Common myeloid progenitor, CD34-positive (primary cell): ENCODE data around the gene ALKBH6.
"Not testable (repeated sequence)": the region's sequence is repeated elsewhere in the genome, so short reads cannot be mapped to it uniquely, and the experiment has no call there.

Source experiments
- CTCF ChIA-PET: fragments of 350-600 bp; sonication (Branson Sonifier 250); formaldehyde crosslinking; loops from one replicate; lab custom pipeline; 2021; ENCODE audit warnings: antibody characterized with exemption; lab: Charles Lee
- POLR2A ChIA-PET: fragments of 350-600 bp; sonication (Branson Sonifier 250); formaldehyde crosslinking; loops from one replicate; lab custom pipeline; 2021; ENCODE audit warnings: antibody characterized with exemption; lab: Charles Lee
- DNase-seq, 3 donors: peaks; one replicate each; pipeline versions ENCODE4 v3.0.0 to v3.0.0-alpha.2; 2013
- H3K27ac ChIP-seq, 2 experiments: 1 replicate in 1 of 2; 2 replicates in 1 of 2; pipeline ENCODE4 v1.7.0; 2013; ENCODE audit warnings: inconsistent platforms in 2 of 2, low read length in 2 of 2, mild to moderate bottlenecking in 2 of 2, low read depth in 1 of 2, moderate library complexity in 1 of 2; ENCODE audit not compliant: severe bottlenecking in 2 of 2, insufficient read depth in 1 of 2, poor library complexity in 1 of 2
- H3K27me3 ChIP-seq, 5 experiments: replicated peaks in 2 of 5; 1 replicate in 3 of 5; 2 replicates in 2 of 5; pipeline versions ENCODE4 v1.6.1 to v1.7.0; 2013; ENCODE audit warnings: low read length in 4 of 5, mild to moderate bottlenecking in 2 of 5, moderate library complexity in 2 of 5, inconsistent platforms in 1 of 5; ENCODE audit not compliant: insufficient read depth in 5 of 5, control insufficient read depth in 4 of 5
- H3K36me3 ChIP-seq, 4 experiments: 1 replicate in 2 of 4; 2 replicates in 2 of 4; pipeline versions ENCODE4 v1.6.1 to v1.7.0; 2013; ENCODE audit warnings: low read length in 3 of 4, control low read depth in 1 of 4, mild to moderate bottlenecking in 1 of 4; ENCODE audit not compliant: control insufficient read depth in 4 of 4, insufficient read depth in 4 of 4
- H3K4me1 ChIP-seq, 4 experiments: 1 replicate in 3 of 4; 2 replicates in 1 of 4; pipeline versions ENCODE4 v1.6.1 to v1.7.1; 2013; ENCODE audit warnings: low read length in 3 of 4, mild to moderate bottlenecking in 3 of 4, control low read depth in 1 of 4, inconsistent platforms in 1 of 4, moderate library complexity in 1 of 4; ENCODE audit not compliant: control insufficient read depth in 4 of 4, insufficient read depth in 4 of 4; ENCODE audit errors: control extremely low read depth in 1 of 4
- H3K4me3 ChIP-seq, 7 experiments: 1 replicate in 4 of 7; 2 replicates in 3 of 7; pipeline versions ENCODE4 v1.5.1 to v1.7.0; 2013; ENCODE audit warnings: mild to moderate bottlenecking in 7 of 7, low read length in 6 of 7, moderate library complexity in 6 of 7, inconsistent platforms in 2 of 7, low read depth in 2 of 7, control low read depth in 1 of 7; ENCODE audit not compliant: insufficient read depth in 4 of 7, control insufficient read depth in 1 of 7; ENCODE audit errors: extremely low read depth in 1 of 7
- H3K9me3 ChIP-seq, 5 experiments: 1 replicate in 4 of 5; 2 replicates in 1 of 5; pipeline versions ENCODE4 v1.6.1 to v1.7.1; 2013; ENCODE audit warnings: low read length in 4 of 5, mild to moderate bottlenecking in 2 of 5, inconsistent platforms in 1 of 5, low read depth in 1 of 5, moderate library complexity in 1 of 5; ENCODE audit not compliant: control insufficient read depth in 4 of 5, insufficient read depth in 2 of 5; ENCODE audit errors: control extremely low read depth in 1 of 5
- WGBS: methylation state at CpG from one replicate; pipeline ENCODE4 v1.1.5; 2013; ENCODE audit not compliant: insufficient coverage; 5-methylcytosine and 5-hydroxymethylcytosine counted together

ALKBH6 gene

DNA sequence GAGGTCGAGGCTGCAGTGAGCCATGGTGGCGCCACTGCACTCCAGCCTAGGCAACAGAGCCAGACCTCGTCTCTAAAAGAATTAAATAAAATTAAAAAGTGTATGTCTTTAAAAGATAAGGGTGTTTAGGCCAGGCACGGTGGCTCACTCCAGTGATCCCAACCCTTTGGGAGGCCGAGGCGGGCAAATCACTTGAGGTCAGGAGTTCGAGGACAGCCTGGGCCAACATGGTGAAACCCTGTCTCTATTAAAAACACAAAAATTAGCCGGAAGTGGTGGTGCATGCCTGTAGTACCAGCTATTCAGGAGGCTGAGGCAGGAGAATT, 26.5 kb downstream of the ALKBH6 start:
- WGBS: 31% methylated on average over 4 of the region's 8 CpGs
- ChIA-PET POLR2A (no interaction called here), CTCF (interaction anchor here (1.4 to 1.5 kb wide), 2 partner anchors 9 to 13 kb away, joined by 4 read pairs; no protein-coding TSS in a partner anchor)
- DNase-seq: no peak
- peaks cover 0 to 8% (median 5%) of the 10 kb centered on the region in 5 experiments for H3K27me3 ChIP-seq
- no peak overlapping the region for H3K27ac ChIP-seq
- H3K4me1 ChIP-seq: peaks cover 0 to 8% (median 5%) of the 10 kb centered on the region in 4 experiments
- peak overlapping the region in 1 of 7 experiments; percentile 74 for H3K4me3 ChIP-seq
- H3K9me3 ChIP-seq: no peaks in the 10 kb centered on the region
- H3K36me3 ChIP-seq: no peaks in the 10 kb centered on the region

- peak overlapping the region in 6 of 7 experiments; percentile 10 to 74 (median 55) for H3K4me3 ChIP-seq
- peaks cover 0 to 13% (median 8%) of the 10 kb centered on the region in 5 experiments for H3K27me3 ChIP-seq
- H3K36me3 ChIP-seq: no peaks in the 10 kb centered on the region
- DNase-seq: peak; percentile 21 to 53 (median 49)
- POLR2A ChIA-PET: no interaction called here
- peaks cover 0 to 8% (median 5%) of the 10 kb centered on the region in 4 experiments for H3K4me1 ChIP-seq
- no peaks in the 10 kb centered on the region for H3K9me3 ChIP-seq
- CTCF ChIA-PET: interaction anchor here (1.4 to 1.5 kb wide), 2 partner anchors 10 to 13 kb away, joined by 4 read pairs; no protein-coding TSS in a partner anchor
- 10% methylated on average over 38 of the region's 54 CpGs for WGBS
- no peak overlapping the region for H3K27ac ChIP-seq
These were observed 27.1 kb downstream of the ALKBH6 start for GRCh38 chr19:35986664-35987570.

DNA sequence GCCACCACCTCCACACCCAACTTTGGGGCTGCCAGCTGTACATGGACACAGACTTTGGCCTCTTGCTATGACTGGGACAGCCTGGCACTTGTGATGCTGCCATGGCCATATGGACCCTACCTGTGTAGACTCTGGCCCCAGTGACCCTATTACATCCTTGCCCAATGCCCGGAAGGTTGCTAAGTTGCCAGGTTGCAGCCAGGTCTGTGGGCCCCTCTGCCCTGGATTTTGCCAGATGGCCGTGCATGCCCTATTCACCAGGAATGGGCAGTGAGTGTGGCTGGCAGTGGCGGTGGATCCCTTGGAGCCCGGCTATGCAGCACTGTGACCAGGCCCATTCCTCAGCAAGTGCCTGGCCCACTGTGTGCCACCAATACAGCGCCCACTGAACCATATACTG, 27.9 kb downstream of the ALKBH6 start:
- WGBS: 98% methylated on average over 5 of the region's 5 CpGs
- ChIA-PET CTCF (no interaction called here), POLR2A (no interaction called here)
- Histone ChIP-seq H3K4me1 (peaks cover 0 to 8% (median 5%) of the 10 kb centered on the region in 4 experiments), H3K27ac (no peak overlapping the region), H3K27me3 (peaks cover 0 to 13% (median 8%) of the 10 kb centered on the region in 5 experiments), H3K9me3 (no peaks in the 10 kb centered on the region), H3K36me3 (no peaks in the 10 kb centered on the region), H3K4me3 (no peak overlapping the region)
- no peak for DNase-seq

DNA sequence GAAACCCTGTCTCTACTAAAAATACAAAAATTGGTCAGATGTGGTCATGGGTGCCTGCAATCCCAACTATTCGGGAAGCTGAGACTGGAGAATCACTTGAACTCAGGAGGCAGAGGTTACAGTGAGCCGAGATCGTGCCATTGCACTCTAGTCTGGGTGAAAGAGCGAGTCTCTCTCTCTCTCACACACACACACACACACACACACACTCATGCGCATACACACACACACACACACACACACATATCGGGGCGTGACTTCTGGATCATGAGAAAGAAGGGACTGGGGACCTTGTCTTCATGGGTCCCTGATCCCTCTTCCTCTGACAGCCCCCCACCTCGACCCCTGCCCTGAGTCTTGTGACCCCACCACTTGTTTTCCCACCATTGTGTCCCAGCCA, 30.8 kb downstream of the ALKBH6 start:
- CTCF ChIA-PET: no interaction called here

DNA sequence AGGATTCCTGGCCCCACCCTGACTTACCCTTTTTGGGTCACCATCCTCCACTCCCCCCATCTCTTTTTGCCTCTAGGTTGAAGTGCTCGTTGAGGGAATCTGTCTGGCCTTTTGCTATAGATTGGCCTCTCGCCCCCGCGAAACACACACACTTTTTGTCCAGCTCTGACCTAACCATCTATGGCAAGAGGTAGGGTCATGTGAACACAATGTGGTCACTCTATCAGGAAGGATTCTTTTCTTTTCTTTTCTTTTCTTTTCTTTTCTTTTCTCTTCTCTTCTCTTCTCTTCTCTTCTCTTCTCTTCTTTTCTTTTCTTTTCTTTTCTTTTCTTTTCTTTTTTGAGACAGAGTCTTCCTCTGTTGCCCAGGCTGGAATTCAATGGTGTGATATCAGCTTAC, 33.0 kb downstream of the ALKBH6 start:
- H3K4me3 ChIP-seq, H3K9me3 ChIP-seq, H3K36me3 ChIP-seq, H3K27ac ChIP-seq, POLR2A ChIA-PET, DNase-seq, CTCF ChIA-PET, H3K4me1 ChIP-seq: not testable (repeated sequence)
- peaks cover 0 to 35% (median 9%) of the 10 kb centered on the region in 5 experiments for H3K27me3 ChIP-seq
- 100% methylated on average over 4 of the region's 4 CpGs for WGBS

More for the DNA sequence above, 30.8 kb downstream of the ALKBH6 start:
- H3K4me3 ChIP-seq: no peak overlapping the region
- H3K27me3 ChIP-seq: peaks cover 0 to 29% (median 11%) of the 10 kb centered on the region in 5 experiments
- H3K4me1 ChIP-seq: peaks cover 0 to 8% (median 5%) of the 10 kb centered on the region in 4 experiments
- H3K36me3 ChIP-seq: no peaks in the 10 kb centered on the region
- no peak overlapping the region for H3K27ac ChIP-seq
- DNase-seq: no peak
- 82% methylated on average over 5 of the region's 8 CpGs for WGBS
- POLR2A ChIA-PET: no interaction called here
- no peaks in the 10 kb centered on the region for H3K9me3 ChIP-seq

GRCh38 chr19:35978832-35979365, 35.1 kb downstream of the ALKBH6 start:
- POLR2A ChIA-PET: no interaction called here
- Histone ChIP-seq H3K27me3 (peaks cover 0 to 39% (median 5%) of the 10 kb centered on the region in 5 experiments), H3K27ac (no peak overlapping the region), H3K4me3 (no peak overlapping the region), H3K9me3 (no peaks in the 10 kb centered on the region), H3K36me3 (no peaks in the 10 kb centered on the region), H3K4me1 (no peaks in the 10 kb centered on the region)
- no peak for DNase-seq
- CTCF ChIA-PET: interaction anchor here (1.3 kb wide), 1 partner anchor 14 kb away, joined by 3 read pairs; no protein-coding TSS in a partner anchor
- WGBS: 62% methylated on average over 18 of the region's 20 CpGs

- ChIA-PET CTCF (no interaction called here), POLR2A (no interaction called here)
- Histone ChIP-seq H3K9me3 (no peaks in the 10 kb centered on the region), H3K27me3 (peaks cover 0 to 39% (median 3%) of the 10 kb centered on the region in 5 experiments), H3K36me3 (no peaks in the 10 kb centered on the region), H3K4me1 (no peaks in the 10 kb centered on the region), H3K27ac (no peak overlapping the region), H3K4me3 (no peak overlapping the region)
- 46% methylated on average over 5 of the region's 5 CpGs for WGBS
- no peak for DNase-seq
These were observed 35.7 kb downstream of the ALKBH6 start for GRCh38 chr19:35978271-35978670.
